A549 (cell line): ENCODE measurements around the gene TNS1.

Source experiments
- CTCF ChIP-seq: fragments of >200 bp; sonication (Bioruptor Twin); formaldehyde crosslinking; IDR thresholded peaks from 3 replicates; pipeline ENCODE4 v1.5.1; 2016
- EHMT2 ChIP-seq: fragments of 200-600 bp; sonication (generic); IDR thresholded peaks from 2 replicates; pipeline ENCODE4 v1.6.1; 2016; ENCODE audit warnings: antibody characterized with exemption, low read depth, mild to moderate bottlenecking, moderate library complexity
- EP300 ChIP-seq, 2 experiments: fragments of >200 bp; sonication (Bioruptor Twin); formaldehyde crosslinking; IDR thresholded peaks; 2 replicates in 1 of 2; 3 replicates in 1 of 2; pipeline ENCODE4 v1.6.1; 2016 to 2017
- FOSL2 ChIP-seq, 2 experiments: fragments of 450-650 bp in 1 of 2; fragments of >200 bp in 1 of 2; sonication (Bioruptor Twin) in 1 of 2; formaldehyde crosslinking; IDR thresholded peaks; 2 replicates each; pipeline versions ENCODE4 v1.5.0 to v1.6.1; 2016 to 2020; ENCODE audit warnings: mild to moderate bottlenecking in 1 of 2, moderate library complexity in 1 of 2
- KDM1A ChIP-seq: fragments of 200-600 bp; sonication (generic); IDR thresholded peaks from 2 replicates; pipeline ENCODE4 v1.6.1; 2016; ENCODE audit warnings: low read depth, mild to moderate bottlenecking
- PHF8 ChIP-seq: fragments of 200-600 bp; sonication (generic); IDR thresholded peaks from 2 replicates; pipeline ENCODE4 v1.6.1; 2016; ENCODE audit warnings: low read depth, mild to moderate bottlenecking, antibody characterized with exemption, moderate library complexity, borderline replicate concordance
- POLR2A ChIP-seq: IDR thresholded peaks from 2 replicates; pipeline ENCODE4 v1.6.1; 2012; ENCODE audit warnings: mild to moderate bottlenecking, low read length
- RFX5 ChIP-seq: fragments of 450-650 bp; IDR thresholded peaks from 2 replicates; pipeline ENCODE4 v1.7.1; 2014; ENCODE audit warnings: antibody characterized with exemption, mild to moderate bottlenecking, moderate library complexity

GRCh38 chr2:218041302-218042168 is 38.7 kb upstream of the TNS1 start:
- no peak for TF ChIP-seq CTCF
- TF ChIP-seq POLR2A, result no peak
- no peak for TF ChIP-seq EHMT2
- TF ChIP-seq PHF8, result no peak
- no peak for TF ChIP-seq KDM1A
- TF ChIP-seq EP300 (IDR thresholded peaks at IDR 0.05), result no peak
- no peak for TF ChIP-seq RFX5
- TF ChIP-seq FOSL2 (IDR thresholded peaks at IDR 0.05), result no peak
- no peak for TF ChIP-seq FOSL2 (CRISPR knock-in tag; IDR thresholded peaks at IDR 0.05)
